Measurements from ENCODE around the gene GPATCH2. TPM values are rescaled to one million over a fixed set of nuclear protein-coding genes. Genes with fewer than 3 reads are reported as not detected.

GPATCH2 gene
- total RNA-seq, 2 donors from 2014 or later = 21.2 to 23.2 TPM

DNA sequence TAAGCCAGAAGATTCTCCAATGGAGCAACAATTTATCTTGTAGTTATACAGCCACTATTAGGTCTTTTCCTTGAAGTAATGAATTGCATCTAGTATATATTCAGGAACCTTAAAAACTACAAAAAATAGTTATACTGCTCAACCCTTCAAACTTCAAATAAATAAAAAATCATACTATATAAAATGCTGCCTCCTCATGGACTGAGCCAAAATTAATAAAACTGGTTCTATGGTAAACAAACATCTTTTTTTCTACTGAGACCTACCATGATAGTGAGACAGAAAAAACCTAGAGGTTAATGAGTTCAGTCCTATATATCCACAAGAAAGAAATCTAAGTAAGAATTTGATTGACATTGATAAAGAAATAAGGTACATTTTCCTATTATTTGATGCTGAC lies 67.7 kb downstream of the GPATCH2 start:
- Mint-ChIP-seq H3K27ac (no peak overlapping the region), H3K4me3 (no peak overlapping the region), H3K36me3 (ENCODE audit: low read depth) (peaks cover 2% of the 10 kb centered on the region), H3K9me3 (no peaks in the 10 kb centered on the region), H3K27me3 (ENCODE audit: insufficient read depth) (no peaks in the 10 kb centered on the region), H3K4me1 (peaks cover 4% of the 10 kb centered on the region)
- Histone ChIP-seq H3K27ac (ENCODE audit: low read depth, low read length) (no peak overlapping the region), H3K4me3 (ENCODE audit: low read length) (no peak overlapping the region), H3K9ac (ENCODE audit: extremely low read depth, low read length, poor library complexity, severe bottlenecking) (no peak overlapping the region), H3K9me3 (ENCODE audit: control insufficient read depth, low read length) (no peaks in the 10 kb centered on the region), H3K36me3 (ENCODE audit: control insufficient read depth, insufficient read depth, low read length) (no peaks in the 10 kb centered on the region), H3K4me1 (ENCODE audit: control insufficient read depth, insufficient read depth, low read length) (no peaks in the 10 kb centered on the region), H3K27me3 (ENCODE audit: control insufficient read depth, insufficient read depth, low read length, poor library complexity, severe bottlenecking) (no peaks in the 10 kb centered on the region)
- TF ChIP-seq, protein P1, sequence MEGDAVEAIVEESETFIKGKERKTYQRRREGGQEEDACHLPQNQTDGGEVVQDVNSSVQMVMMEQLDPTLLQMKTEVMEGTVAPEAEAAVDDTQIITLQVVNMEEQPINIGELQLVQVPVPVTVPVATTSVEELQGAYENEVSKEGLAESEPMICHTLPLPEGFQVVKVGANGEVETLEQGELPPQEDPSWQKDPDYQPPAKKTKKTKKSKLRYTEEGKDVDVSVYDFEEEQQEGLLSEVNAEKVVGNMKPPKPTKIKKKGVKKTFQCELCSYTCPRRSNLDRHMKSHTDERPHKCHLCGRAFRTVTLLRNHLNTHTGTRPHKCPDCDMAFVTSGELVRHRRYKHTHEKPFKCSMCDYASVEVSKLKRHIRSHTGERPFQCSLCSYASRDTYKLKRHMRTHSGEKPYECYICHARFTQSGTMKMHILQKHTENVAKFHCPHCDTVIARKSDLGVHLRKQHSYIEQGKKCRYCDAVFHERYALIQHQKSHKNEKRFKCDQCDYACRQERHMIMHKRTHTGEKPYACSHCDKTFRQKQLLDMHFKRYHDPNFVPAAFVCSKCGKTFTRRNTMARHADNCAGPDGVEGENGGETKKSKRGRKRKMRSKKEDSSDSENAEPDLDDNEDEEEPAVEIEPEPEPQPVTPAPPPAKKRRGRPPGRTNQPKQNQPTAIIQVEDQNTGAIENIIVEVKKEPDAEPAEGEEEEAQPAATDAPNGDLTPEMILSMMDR (conservative IDR thresholded peaks at IDR 0.05) = no peak
- DNase-seq = no peak

DNA sequence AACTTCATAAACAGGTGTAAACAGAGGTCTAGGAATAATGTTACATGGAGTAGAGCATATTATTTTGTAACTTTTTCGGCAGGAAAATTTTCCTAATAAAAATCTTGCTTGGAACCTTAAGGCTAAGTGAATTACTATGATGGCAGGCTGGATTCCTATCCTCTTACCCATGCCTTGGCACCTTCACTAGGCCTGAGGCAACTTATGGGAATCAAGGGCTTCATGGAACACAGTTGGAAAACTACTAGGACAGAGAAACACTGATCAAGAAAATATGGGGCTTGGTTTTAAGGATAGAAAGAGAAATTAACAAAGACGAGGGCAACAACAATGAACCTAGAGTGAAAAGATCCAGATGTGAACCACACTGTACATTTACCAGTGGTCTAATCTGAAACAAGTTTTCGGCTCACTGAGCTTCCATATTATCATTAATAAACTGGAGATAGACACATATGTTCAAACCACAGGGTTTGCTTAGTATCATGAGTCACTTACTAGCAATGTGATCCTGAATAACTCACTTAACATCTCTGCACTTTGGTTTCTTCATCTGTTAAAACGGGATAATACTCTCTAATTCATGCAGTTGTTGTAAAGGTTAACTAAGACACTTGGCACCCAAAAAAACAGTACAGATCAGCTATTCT lies 68.5 kb downstream of the GPATCH2 start:
- peaks cover 4% of the 10 kb centered on the region for H3K4me1 Mint-ChIP-seq
- TF ChIP-seq, protein P1 (conservative IDR thresholded peaks at IDR 0.05) = no peak
- H3K4me3 Mint-ChIP-seq = no peak overlapping the region
- Histone ChIP-seq H3K27me3 (ENCODE audit: control insufficient read depth, insufficient read depth, low read length, poor library complexity, severe bottlenecking) (no peaks in the 10 kb centered on the region), H3K36me3 (ENCODE audit: control insufficient read depth, insufficient read depth, low read length) (no peaks in the 10 kb centered on the region), H3K9me3 (ENCODE audit: control insufficient read depth, low read length) (no peaks in the 10 kb centered on the region), H3K4me1 (ENCODE audit: control insufficient read depth, insufficient read depth, low read length) (no peaks in the 10 kb centered on the region), H3K4me3 (ENCODE audit: low read length) (no peak overlapping the region), H3K27ac (ENCODE audit: low read depth, low read length) (no peak overlapping the region), H3K9ac (ENCODE audit: extremely low read depth, low read length, poor library complexity, severe bottlenecking) (no peak overlapping the region)
- H3K27ac Mint-ChIP-seq = no peak overlapping the region
- no peaks in the 10 kb centered on the region for H3K9me3 Mint-ChIP-seq
- 86 to 96% methylated on average over 3 to 4 of the region's 4 CpGs for WGBS, 2 experiments (ENCODE audit: insufficient coverage in 1 of 2, insufficient read length in 1 of 2)
- H3K36me3 Mint-ChIP-seq (ENCODE audit: low read depth) = peaks cover 1% of the 10 kb centered on the region
- DNase-seq = no peak
- H3K27me3 Mint-ChIP-seq (ENCODE audit: insufficient read depth) = no peaks in the 10 kb centered on the region

DNA sequence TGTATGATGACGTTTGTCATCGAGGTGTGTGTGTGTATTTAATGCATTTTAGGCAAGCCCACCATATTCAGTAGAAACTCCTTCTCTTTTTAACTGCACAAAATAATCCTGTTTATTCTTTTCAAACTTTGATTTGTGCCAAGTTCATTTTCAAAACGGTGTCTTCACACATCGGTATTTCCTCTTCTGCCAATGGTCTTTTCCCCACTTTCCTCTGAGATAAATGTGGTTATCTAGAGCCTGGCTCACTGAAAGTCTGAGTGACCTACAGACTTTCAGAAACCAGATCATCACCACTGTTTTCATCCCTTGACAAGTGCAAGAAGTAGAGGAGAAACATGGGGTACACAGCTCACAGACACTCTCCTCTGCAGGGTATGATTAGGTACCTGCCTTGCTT lies 69.4 kb downstream of the GPATCH2 start:
- no peaks in the 10 kb centered on the region for H3K27me3 ChIP-seq (ENCODE audit: control insufficient read depth, insufficient read depth, low read length, poor library complexity, severe bottlenecking)
- TF ChIP-seq, protein P1 (conservative IDR thresholded peaks at IDR 0.05) = no peak
- H3K9me3 Mint-ChIP-seq = no peaks in the 10 kb centered on the region
- no peaks in the 10 kb centered on the region for H3K9me3 ChIP-seq (ENCODE audit: control insufficient read depth, low read length)
- H3K4me1 ChIP-seq (ENCODE audit: control insufficient read depth, insufficient read depth, low read length) = no peaks in the 10 kb centered on the region
- H3K36me3 ChIP-seq (ENCODE audit: control insufficient read depth, insufficient read depth, low read length) = no peaks in the 10 kb centered on the region
- no peaks in the 10 kb centered on the region for H3K36me3 Mint-ChIP-seq (ENCODE audit: low read depth)
- no peak overlapping the region for H3K27ac ChIP-seq (ENCODE audit: low read depth, low read length)
- WGBS, 2 experiments (ENCODE audit: insufficient coverage in 1 of 2, insufficient read length in 1 of 2) = 93 to 100% methylated on average over 2 to 4 of the region's 4 CpGs
- no peak overlapping the region for H3K27ac Mint-ChIP-seq
- no peak overlapping the region for H3K4me3 Mint-ChIP-seq
- H3K4me1 Mint-ChIP-seq = peaks cover 4% of the 10 kb centered on the region
- H3K4me3 ChIP-seq (ENCODE audit: low read length) = no peak overlapping the region
- H3K9ac ChIP-seq (ENCODE audit: extremely low read depth, low read length, poor library complexity, severe bottlenecking) = no peak overlapping the region
- no peak for DNase-seq
- H3K27me3 Mint-ChIP-seq (ENCODE audit: insufficient read depth) = no peaks in the 10 kb centered on the region

Data from endodermal cell (in vitro differentiated cells).